HG03280 (cell line): ENCODE measurements around the gene CACTIN.
A peak's percentile ranks its signal among the peaks of the same experiment; 100 is the strongest.
"Not testable (repeated sequence)": the region's sequence is repeated elsewhere in the genome, so short reads cannot be mapped to it uniquely, and the experiment has no call there.

Experiments
- ATAC-seq: cut with Tn5 transposase; IDR thresholded peaks from one replicate; pipeline ENCODE4 v1.9.1; 2021; ENCODE audit warnings: mild to moderate bottlenecking, moderate library complexity; ENCODE audit not compliant: unreplicated experiment

Gene CACTIN

DNA sequence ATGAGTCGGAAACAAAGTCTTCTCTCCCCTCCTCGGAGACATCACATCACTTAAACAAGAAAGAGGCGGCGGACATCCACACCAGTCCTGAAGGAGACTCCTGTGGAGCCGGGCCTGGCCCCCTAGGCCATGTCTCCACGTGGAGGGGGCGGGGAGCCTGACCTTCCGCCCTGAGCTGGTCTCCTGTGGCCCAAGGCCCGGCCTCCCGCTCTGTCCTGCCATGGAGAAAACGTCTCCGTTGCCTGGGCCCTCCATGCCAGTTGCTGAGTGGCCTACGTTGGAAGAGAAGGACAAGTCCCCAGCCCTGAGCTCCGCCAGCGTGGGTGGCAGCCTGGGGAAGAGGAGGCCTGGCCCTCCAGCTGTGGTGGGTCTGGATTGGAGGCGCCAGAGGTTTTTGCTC is 5.5 kb upstream of the CACTIN start:
- ATAC-seq = no peak

- ATAC-seq = no peak
Observed at GRCh38 chr19:3631053-3631861, 4.7 kb upstream of the CACTIN start.

GRCh38 chr19:3628766-3629165 is 2.2 kb upstream of the CACTIN start:
- not testable (repeated sequence) for ATAC-seq

DNA sequence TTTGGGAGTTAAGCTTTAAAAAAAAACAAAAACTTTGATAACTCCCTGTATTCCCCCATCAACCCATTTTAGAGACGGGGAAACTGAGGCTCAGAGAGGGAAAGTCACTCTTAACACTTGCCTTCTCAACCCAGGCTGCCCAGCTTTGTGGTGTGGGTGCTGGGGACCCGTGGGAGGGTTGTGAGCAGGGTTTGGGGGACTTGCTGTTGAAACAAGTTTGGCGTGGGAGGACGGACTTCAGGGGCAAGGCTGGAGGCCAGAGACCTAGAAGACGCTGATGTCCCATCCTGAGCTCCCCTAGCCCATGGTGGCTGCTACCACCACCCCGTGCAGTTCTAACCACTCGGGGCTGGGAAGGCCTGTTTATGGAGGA is 747 bp upstream of the CACTIN start:
- ATAC-seq = no peak

- ATAC-seq = peak; percentile 4
Observed at GRCh38 chr19:3625996-3626472, 556 bp downstream of the CACTIN start.

- ATAC-seq = no peak
Observed at GRCh38 chr19:3623716-3624115, 2.9 kb downstream of the CACTIN start.

DNA sequence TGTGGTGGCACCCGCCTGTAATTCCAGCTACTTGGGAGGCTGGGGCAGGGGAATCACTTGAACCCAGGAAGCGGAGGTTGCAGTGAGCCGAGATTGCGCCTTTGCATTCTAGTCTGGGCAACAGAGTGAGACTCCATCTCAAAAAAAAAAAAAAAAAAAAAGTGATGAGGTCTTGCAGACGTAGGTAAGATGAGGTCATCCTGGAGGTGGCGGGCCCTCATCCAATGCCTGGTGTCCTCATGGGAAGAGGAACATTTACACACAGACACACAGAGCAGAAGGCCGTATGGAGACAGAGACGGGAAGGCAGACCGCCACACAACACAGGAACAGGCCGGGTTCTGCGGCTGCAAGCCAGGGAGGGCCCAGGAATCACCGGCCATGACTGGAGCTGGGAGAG is 4.4 kb downstream of the CACTIN start:
- ATAC-seq = no peak

DNA sequence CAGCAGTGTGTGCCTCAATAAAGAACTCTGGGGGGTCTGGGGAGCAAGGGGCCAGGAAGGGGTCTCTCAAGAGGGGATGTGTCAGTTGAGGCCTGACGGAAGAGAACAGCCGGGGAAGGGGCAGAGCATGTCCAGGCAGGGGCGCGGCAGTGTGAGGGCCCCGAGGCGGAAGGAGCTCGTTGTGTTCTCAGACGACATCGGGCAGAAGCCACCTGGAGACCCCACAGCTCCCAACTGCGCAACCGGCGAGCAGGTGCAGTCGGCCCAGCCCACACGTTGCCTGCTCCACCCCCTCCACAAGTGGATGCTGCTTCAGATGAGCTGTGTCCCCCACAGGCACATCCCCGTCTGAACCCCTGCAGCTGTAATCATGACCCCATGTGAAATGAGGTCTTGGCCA is 4.9 kb downstream of the CACTIN start:
- no peak for ATAC-seq

- ATAC-seq = no peak
Observed at GRCh38 chr19:3620817-3621547, 5.6 kb downstream of the CACTIN start.

DNA sequence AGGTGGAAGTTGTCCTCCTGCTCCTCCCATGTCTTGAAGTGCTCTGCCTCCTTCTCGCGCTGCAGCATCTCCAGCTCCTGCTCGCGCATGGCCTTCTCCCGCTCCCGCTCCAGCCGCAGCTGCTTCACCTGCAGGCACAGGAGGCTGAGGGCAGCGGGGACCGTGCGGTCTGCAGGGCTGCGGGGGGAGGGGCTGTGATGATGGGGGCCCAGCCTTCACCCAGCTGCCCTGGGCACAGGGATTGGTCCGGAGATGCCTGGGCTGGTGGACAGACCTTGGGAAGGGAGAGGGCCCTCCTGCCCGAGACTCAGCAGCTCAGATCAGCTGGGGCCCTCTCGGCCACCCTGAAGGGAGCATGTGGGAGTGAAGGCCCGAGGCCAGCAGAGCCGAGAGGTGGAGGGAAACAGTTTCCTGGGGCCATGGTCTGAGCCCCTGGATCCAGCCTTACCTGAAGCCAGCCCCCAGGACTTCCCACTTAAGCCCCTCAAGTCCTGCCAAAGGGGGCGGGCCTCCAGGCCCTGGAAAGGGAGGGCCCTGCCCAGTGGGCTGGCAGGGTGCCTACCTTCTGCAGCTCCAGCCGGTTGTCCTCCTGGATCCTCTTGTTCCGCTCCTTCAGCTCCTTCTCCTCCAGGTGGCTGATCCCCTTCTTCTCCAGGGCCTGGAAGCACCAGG is 6.3 kb downstream of the CACTIN start:
- ATAC-seq = no peak

DNA sequence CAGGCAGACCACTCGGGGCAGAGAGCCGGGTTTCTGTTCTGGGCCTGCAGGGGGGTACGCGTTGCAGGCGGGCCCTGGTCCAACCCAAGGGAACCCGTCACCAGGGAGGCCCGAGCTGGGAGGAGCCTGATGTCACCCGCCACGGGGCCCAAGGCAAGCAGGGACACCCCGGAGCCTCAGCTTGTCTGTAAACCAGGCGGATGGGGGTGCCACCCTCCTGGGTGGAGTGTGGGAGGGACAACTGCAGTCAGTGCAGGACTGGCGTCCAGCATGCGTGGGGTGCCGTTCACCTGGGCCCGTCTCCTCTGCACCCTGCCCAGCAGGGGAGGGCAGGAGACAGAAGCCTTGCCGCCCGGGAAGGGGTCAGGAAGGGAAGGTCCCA is 7.0 kb downstream of the CACTIN start:
- no peak for ATAC-seq

DNA sequence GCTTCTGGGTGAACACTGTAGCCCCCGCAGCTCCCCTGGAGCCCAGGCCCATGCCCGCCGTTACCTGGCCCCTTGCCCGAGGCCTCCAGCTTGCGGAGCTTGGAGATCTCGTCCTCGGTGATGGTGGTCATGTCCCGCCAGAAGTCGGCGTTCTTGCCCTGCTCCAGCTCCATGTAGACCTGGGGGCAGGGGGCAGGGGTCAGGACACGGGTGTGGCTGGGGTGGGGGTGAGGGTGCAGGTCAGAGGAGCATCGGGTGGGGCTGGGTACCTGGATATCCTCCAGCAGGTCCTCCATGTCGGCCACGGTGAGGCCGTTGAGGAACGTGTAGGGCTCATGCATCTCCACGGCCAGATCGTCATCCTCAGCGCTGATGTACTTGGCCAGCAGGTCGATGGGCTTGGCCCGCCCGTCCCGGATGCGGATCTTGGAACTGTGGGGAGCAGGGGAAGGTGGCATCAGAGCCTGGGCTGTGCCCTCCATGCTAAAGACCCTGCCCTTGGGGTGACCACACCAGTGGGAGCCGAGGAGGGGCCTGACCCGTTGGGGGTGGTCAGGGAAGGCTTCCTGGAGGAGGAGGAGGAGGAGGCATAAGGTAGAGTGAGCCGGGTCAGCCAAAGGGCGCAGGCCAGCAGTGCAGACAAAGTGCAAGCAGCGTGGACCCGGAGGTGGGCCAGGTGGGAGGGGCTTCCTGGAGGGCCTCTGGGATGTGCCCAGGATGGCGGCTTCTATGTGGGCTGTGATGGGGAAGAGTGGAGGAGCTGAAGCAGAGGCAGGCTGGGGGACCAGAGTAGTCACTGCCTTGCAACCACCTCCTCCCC is 7.6 kb downstream of the CACTIN start:
- no peak for ATAC-seq

DNA sequence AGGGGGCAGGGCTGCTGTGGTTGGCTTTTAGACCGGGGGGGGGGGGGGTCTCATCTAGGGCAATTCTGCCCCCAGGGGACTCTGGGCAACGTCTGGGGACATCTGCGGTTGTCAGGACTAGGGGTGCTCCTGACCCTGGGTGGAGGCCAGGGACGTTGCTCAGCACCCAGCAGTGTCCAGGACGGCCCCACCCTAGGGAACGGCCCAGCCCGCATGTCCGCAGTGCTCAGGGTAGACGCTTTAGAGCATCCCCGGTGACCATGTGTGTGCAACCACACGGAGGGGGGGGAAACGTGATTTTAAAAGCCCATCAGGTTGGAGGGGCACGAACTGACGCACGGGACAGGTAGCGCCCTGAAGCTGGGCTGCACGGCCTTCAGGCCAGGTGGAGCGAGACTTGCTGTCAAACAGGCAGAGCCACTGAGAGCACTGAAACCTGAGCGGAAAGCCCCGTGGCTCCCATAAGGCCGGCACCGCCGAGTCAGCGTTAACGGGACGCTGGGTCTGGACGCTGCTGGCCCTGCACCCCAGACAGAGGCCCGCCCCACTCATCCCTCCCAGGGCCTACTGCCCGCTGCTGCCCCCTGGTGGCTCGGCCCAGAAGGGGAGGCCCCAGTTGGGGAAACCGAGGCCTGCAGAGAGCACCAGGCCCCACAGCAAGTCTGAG is 8.3 kb downstream of the CACTIN start:
- no peak for ATAC-seq

DNA sequence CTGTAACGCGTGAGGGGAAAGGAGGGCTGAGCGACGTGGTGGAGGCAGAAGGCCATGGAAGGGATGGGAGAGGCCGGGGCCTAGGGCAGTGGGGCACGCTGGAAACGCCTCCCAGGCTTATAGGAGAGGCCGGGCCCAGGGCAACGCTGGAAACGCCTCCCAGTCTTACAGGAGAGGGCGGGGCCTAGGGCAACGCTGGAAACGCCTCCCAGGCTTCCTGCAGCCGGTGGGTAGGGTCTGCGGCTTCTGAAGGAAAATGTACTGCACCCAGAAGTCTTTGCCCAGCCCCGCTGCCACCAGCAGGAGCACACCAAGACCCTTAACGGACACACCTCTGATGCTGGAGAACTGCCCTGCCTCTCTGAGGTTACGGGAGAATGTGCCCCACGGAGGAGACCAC is 9.1 kb downstream of the CACTIN start:
- no peak for ATAC-seq

DNA sequence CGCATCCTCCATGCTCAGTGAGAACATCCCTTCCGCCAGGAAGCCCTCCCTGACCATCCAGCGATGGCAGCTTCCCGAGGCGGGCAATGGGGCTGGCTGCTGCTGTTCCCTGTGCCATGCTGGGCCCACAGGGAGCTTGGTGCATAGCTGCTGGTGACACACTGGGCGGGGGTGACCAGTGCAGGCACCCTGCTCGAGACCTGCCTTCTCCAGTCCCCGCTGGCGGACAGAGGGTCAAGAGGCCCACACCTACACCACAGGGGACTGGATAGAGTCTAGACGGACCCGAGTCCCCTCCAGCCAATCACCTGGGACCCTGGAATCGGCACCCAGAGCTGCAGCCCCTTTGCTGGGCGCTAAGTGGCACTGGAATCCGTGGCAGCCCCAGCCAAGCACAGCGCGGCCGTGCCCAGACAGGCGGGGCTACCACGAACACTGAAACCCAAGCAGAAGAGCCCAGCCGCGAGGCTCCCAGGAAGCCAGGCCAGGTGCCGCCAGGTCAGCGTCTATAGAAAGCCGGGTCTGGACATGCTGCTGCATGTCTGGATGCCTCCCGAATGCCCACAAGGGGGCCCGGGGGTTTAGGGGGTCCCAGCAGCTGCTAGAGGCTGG is 11.0 kb downstream of the CACTIN start:
- no peak for ATAC-seq

- no peak for ATAC-seq
Observed at GRCh38 chr19:3614858-3615505, 11.6 kb downstream of the CACTIN start.

- ATAC-seq = no peak
Observed at GRCh38 chr19:3613818-3614661, 12.6 kb downstream of the CACTIN start.

DNA sequence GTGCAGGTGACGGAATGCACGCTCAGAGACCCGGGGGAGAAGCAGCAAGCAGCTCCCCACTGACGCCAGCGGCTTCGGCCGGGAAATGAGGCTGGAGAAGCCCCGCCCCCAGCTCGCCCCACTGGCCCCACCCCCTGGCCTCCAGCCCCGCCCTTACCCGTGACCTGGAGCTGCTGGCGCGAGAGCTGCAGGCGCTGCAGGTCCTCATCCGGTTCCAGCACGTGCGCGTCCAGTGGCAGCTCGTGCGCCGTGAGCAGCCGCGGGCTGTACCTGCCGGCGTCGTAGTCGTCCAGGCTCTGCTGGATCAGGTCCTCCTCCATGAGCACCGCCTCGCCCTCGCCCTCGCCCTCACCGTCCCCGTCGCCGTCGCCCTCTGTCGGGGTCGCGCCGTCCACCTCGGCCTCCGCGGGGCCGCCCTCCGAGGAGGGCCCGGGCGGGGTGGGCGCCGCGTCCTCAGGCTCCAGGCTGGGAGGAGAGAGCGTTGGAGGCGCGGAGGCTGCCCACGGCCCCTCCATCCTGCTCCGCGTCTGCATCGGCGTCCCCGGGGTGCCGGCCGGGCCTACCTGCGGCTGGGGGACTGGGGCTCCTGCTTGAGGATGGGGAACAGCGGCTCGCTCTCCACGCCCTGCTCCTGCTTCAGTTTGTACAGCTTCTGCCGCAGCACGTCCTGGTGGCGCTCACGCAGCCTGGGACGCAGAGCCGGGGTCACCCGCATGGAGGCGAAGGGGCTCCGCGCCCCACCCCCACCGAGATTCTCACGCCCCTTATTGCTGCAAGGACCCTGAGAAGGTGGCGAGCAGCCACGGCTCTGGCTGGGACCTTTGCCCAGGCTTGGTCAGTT is 13.5 kb downstream of the CACTIN start:
- ATAC-seq = no peak
